HepG2 (cell line): ENCODE data around the gene NOL8.

Experiments
- FOXJ3 ChIP-seq: sonication (generic); formaldehyde crosslinking; IDR thresholded peaks from 2 replicates; pipeline ENCODE4 v1.4.0; 2020; ENCODE audit warnings: missing genetic modification reagents, mild to moderate bottlenecking, borderline replicate concordance
- IKZF4 ChIP-seq: sonication (generic); formaldehyde crosslinking; IDR thresholded peaks from 2 replicates; pipeline ENCODE4 v1.5.1; 2020; ENCODE audit warnings: borderline replicate concordance, mild to moderate bottlenecking, low read depth, missing genetic modification reagents; ENCODE audit errors: not compliant biosample characterization
- MTF2 ChIP-seq: sonication (generic); formaldehyde crosslinking; IDR thresholded peaks from 2 replicates; pipeline ENCODE4 v1.5.0; 2020; ENCODE audit warnings: missing genetic modification reagents, borderline replicate concordance
- POLR2A ChIP-seq, 2 experiments: IDR thresholded peaks; 2 replicates each; pipeline ENCODE4 v1.6.1; 2011; ENCODE audit warnings: low read depth in 2 of 2, low read length in 2 of 2, mild to moderate bottlenecking in 1 of 2, moderate library complexity in 1 of 2; ENCODE audit not compliant: insufficient read depth in 1 of 2
- REST ChIP-seq, 2 experiments: IDR thresholded peaks; 2 replicates each; pipeline ENCODE4 v1.6.1; 2011 to 2012; ENCODE audit warnings: low read length in 2 of 2, borderline replicate concordance in 1 of 2, low read depth in 1 of 2, mild to moderate bottlenecking in 1 of 2, moderate library complexity in 1 of 2
- RFX5 ChIP-seq: IDR thresholded peaks from 2 replicates; pipeline ENCODE4 v1.6.1; 2011; ENCODE audit warnings: low read depth, low read length, improper control_type of control experiment
- SMAD9 ChIP-seq: sonication (generic); formaldehyde crosslinking; IDR thresholded peaks from 2 replicates; pipeline ENCODE4 v1.5.1; 2020; ENCODE audit warnings: mild to moderate bottlenecking, missing genetic modification reagents
- SMC3 ChIP-seq: IDR thresholded peaks from 2 replicates; pipeline ENCODE4 v1.6.1; 2011; ENCODE audit warnings: low read length, improper control_type of control experiment
- ZNF709 ChIP-seq: sonication (generic); formaldehyde crosslinking; IDR thresholded peaks from 2 replicates; pipeline ENCODE4 v1.5.0; 2020; ENCODE audit warnings: mild to moderate bottlenecking, missing genetic modification reagents
- TF ChIP-seq, protein P1 (sequence below): sonication (generic); formaldehyde crosslinking; IDR thresholded peaks from 2 replicates; pipeline ENCODE4 v1.5.0; 2020; ENCODE audit warnings: mild to moderate bottlenecking, missing genetic modification reagents, moderate library complexity

DNA sequence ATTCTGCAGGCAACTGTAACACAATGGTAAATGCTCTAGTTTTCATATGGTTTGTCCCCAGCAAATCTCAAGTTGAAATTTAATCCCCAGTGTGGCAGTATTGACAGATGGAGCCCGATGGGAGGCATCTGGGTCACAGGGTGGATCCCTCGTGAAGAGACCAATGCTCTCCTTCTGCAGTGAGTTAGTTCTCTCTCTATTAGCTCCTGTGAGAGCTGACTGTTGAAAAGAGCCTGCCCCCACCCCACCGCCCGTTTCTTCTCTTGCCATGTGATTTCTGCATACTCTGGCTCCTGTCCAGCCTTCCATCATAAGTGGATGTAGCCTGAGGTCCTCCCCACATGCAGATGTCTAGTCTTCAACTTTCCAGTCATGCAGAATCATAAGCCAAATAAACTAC is 58.7 kb downstream of the NOL8 start:
- TF ChIP-seq, protein P1, sequence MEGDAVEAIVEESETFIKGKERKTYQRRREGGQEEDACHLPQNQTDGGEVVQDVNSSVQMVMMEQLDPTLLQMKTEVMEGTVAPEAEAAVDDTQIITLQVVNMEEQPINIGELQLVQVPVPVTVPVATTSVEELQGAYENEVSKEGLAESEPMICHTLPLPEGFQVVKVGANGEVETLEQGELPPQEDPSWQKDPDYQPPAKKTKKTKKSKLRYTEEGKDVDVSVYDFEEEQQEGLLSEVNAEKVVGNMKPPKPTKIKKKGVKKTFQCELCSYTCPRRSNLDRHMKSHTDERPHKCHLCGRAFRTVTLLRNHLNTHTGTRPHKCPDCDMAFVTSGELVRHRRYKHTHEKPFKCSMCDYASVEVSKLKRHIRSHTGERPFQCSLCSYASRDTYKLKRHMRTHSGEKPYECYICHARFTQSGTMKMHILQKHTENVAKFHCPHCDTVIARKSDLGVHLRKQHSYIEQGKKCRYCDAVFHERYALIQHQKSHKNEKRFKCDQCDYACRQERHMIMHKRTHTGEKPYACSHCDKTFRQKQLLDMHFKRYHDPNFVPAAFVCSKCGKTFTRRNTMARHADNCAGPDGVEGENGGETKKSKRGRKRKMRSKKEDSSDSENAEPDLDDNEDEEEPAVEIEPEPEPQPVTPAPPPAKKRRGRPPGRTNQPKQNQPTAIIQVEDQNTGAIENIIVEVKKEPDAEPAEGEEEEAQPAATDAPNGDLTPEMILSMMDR (CRISPR knock-in tag) = no peak
- no peak for TF ChIP-seq RFX5
- TF ChIP-seq MTF2 = no peak
- no peak for TF ChIP-seq REST (IDR thresholded peaks at IDR 0.05; ENCODE audit: borderline replicate concordance in 1 of 2, low read depth in 1 of 2, low read length in 2 of 2)
- TF ChIP-seq IKZF4 = no peak
- no peak for TF ChIP-seq POLR2A (IDR thresholded peaks at IDR 0.05; ENCODE audit: insufficient read depth in 1 of 2, low read depth in 2 of 2, low read length in 2 of 2)
- TF ChIP-seq FOXJ3 (CRISPR knock-in tag) = no peak
- no peak for TF ChIP-seq SMAD9 (CRISPR knock-in tag)
- no peak for TF ChIP-seq SMC3
- TF ChIP-seq ZNF709 (CRISPR knock-in tag) = no peak
